Bronchial epithelial cell (primary cell): ENCODE data around the gene TMEM43. TPM values are rescaled to one million over a fixed set of nuclear protein-coding genes. Genes with fewer than 3 reads are reported as not detected.

Experiments used
- DNase-seq: peaks from one replicate; pipeline ENCODE4 v3.0.0-alpha.2; 2010; ENCODE audit warnings: low read depth
- FAIRE-seq: peaks from 2 replicates; lab custom pipeline; 2011; peaks lifted over from hg19 to GRCh38; lab: Jason Lieb, UNC
- H3K27me3 ChIP-seq: 2 replicates; pipeline ENCODE4 v1.5.1; 2011; ENCODE audit warnings: low read length; ENCODE audit not compliant: control insufficient read depth, insufficient read depth
- H3K36me3 ChIP-seq: 2 replicates; pipeline ENCODE4 v1.5.1; 2011; ENCODE audit warnings: low read length; ENCODE audit not compliant: control insufficient read depth, insufficient read depth
- H3K4me3 ChIP-seq: 2 replicates; pipeline ENCODE4 v1.5.1; 2011; ENCODE audit warnings: mild to moderate bottlenecking, low read depth, low read length, control low read depth
- CTCF ChIP-seq: IDR thresholded peaks from 2 replicates; pipeline ENCODE4 v1.5.1; 2011; ENCODE audit warnings: mild to moderate bottlenecking, moderate library complexity, low read length, control low read depth, inconsistent platforms; ENCODE audit not compliant: insufficient read depth, severe bottlenecking
- total RNA-seq: library from RNA; depleted of rRNA; stranded (reverse); fragments of >200 nt; gene quantifications from 2 replicates; pipeline ENCODE4 v1.2.1, GENCODE V29; 2014

Gene TMEM43
- total RNA-seq, 1 donor from 2014 or later, result 88.5 TPM

GRCh38 chr3:14138109-14138877 lies 13.4 kb downstream of the TMEM43 start:
- no peak overlapping the region for H3K4me3 ChIP-seq
- FAIRE-seq (no peak), DNase-seq (no peak)
- H3K27me3 ChIP-seq, result no peaks in the 10 kb centered on the region
- no peak for TF ChIP-seq CTCF
- peaks cover 37% of the 10 kb centered on the region for H3K36me3 ChIP-seq

GRCh38 chr3:14138878-14139655 lies 14.2 kb downstream of the TMEM43 start:
- FAIRE-seq (no peak), DNase-seq (no peak)
- Histone ChIP-seq H3K4me3 (no peak overlapping the region), H3K27me3 (no peaks in the 10 kb centered on the region), H3K36me3 (peaks cover 32% of the 10 kb centered on the region)
- TF ChIP-seq CTCF, result no peak

- TF ChIP-seq CTCF, result no peak
- no peaks in the 10 kb centered on the region for H3K27me3 ChIP-seq
- no peak for FAIRE-seq
- DNase-seq, result no peak
- H3K36me3 ChIP-seq, result peaks cover 26% of the 10 kb centered on the region
- H3K4me3 ChIP-seq, result no peak overlapping the region
Observed at GRCh38 chr3:14139771-14140170, 14.9 kb downstream of the TMEM43 start.

- no peak for TF ChIP-seq CTCF
- DNase-seq, result no peak
- Histone ChIP-seq H3K4me3 (no peak overlapping the region), H3K36me3 (peaks cover 22% of the 10 kb centered on the region), H3K27me3 (no peaks in the 10 kb centered on the region)
- no peak for FAIRE-seq
Observed at GRCh38 chr3:14140668-14141067, 15.8 kb downstream of the TMEM43 start.

- DNase-seq (no peak), FAIRE-seq (no peak)
- TF ChIP-seq CTCF, result no peak
- H3K36me3 ChIP-seq, result peaks cover 21% of the 10 kb centered on the region
- no peak overlapping the region for H3K4me3 ChIP-seq
- H3K27me3 ChIP-seq, result no peaks in the 10 kb centered on the region
Observed at GRCh38 chr3:14141144-14141543, 16.3 kb downstream of the TMEM43 start.
